ENCODE results near the gene SPAG7.

- TF ChIP-seq CTCF (IDR thresholded peaks at IDR 0.05; ENCODE audit: low read length) (no peak), EZH2 (IDR thresholded peaks at IDR 0.05; ENCODE audit: borderline replicate concordance, low read length) (no peak)
Measured at GRCh38 chr17:4938069-4938491, 29.5 kb downstream of the SPAG7 start.

Data from OCI-LY1 (cell line).